H1 (cell line): ENCODE results near the gene MEA1. TPM values are rescaled to one million over a fixed set of nuclear protein-coding genes. Genes with fewer than 3 reads are reported as not detected.

Source experiments
- FOSL1 ChIP-seq: IDR thresholded peaks from 2 replicates; pipeline ENCODE4 v1.6.1; 2011; ENCODE audit warnings: mild to moderate bottlenecking, low read depth, low read length, moderate library complexity; ENCODE audit not compliant: insufficient read depth
- POLR2AphosphoS5 ChIP-seq: IDR thresholded peaks from 2 replicates; pipeline ENCODE4 v1.6.1; 2011; ENCODE audit warnings: low read depth, low read length
- RNF2 ChIP-seq: fragments of 200-900, 300-1000 bp; sonication (generic); IDR thresholded peaks from 2 replicates; pipeline ENCODE4 v1.7.1; 2016; ENCODE audit warnings: borderline replicate concordance, low read depth, mild to moderate bottlenecking, antibody characterized with exemption, low read length; ENCODE audit not compliant: poor library complexity, severe bottlenecking; ENCODE audit errors: missing control alignments
- SRF ChIP-seq: IDR thresholded peaks from 2 replicates; pipeline ENCODE4 v1.6.1; 2011; ENCODE audit warnings: mild to moderate bottlenecking, low read depth, low read length, moderate library complexity
- USF2 ChIP-seq: IDR thresholded peaks from 2 replicates; pipeline ENCODE4 v1.6.1; 2011; ENCODE audit warnings: low read length, improper control_type of control experiment
- polyA plus RNA-seq, 7 experiments: library from polyadenylated mRNA; depleted of rRNA in 3 of 7; stranded (reverse) in 5 of 7; unstranded in 2 of 7; fragments of >200 nt in 5 of 7; fragments of 200-250 nt in 2 of 7; gene quantifications; 1 replicate in 5 of 7; 2 replicates in 1 of 7; 4 replicates in 1 of 7; pipeline versions ENCODE4 v1.2.1 to v1.2.3, GENCODE V29; 2011 to 2013; ENCODE audit warnings: missing spikeins in 2 of 7, mixed read lengths in 2 of 7
- total RNA-seq: library from RNA; stranded (reverse); fragmentation: NEBNext Ultra II Directional; extraction: Animal tissue kit (Norgen Biotek cat#: 25700); gene quantifications from 2 replicates; pipeline ENCODE4 v1.2.1, GENCODE V29; 2021

Gene MEA1
- total and polyA plus RNA-seq, 2 of the 8 experiments (the other 6 are each of a cell fraction or from before 2014, with no cell fraction given): 94.2 to 96.4 TPM

- TF ChIP-seq FOSL1 (no peak), RNF2 (no peak), POLR2AphosphoS5 (no peak), SRF (no peak), USF2 (no peak)
- TF ChIP-seq, all 59 proteins: peak for 0
Measured at GRCh38 chr6:42996513-42996912, 17.2 kb downstream of the MEA1 start (continued).
